CD4-positive, alpha-beta T cell (primary cell): Measurements from ENCODE around the gene USP19. TPM values are rescaled to one million over a fixed set of nuclear protein-coding genes. Genes with fewer than 3 reads are reported as not detected.

Experiments used
- ATAC-seq: fragments of 200-7000 bp; cut with Tn5 transposase; one replicate; pipeline ENCODE4 v1.10.0; 2022; ENCODE audit warnings: mild to moderate bottlenecking; ENCODE audit not compliant: poor library complexity
- CTCF ChIA-PET: fragments of 350-600 bp; sonication (Branson Sonifier 250); formaldehyde crosslinking; loops from one replicate; lab custom pipeline; 2021; ENCODE audit warnings: antibody characterized with exemption, inconsistent platforms; lab: Charles Lee
- POLR2A ChIA-PET: fragments of 350-600 bp; sonication (Branson Sonifier 250); formaldehyde crosslinking; loops from one replicate; lab custom pipeline; 2021; ENCODE audit warnings: antibody characterized with exemption, inconsistent platforms; lab: Charles Lee
- DNase-seq, 14 experiments: peaks; one replicate each; pipeline ENCODE4 v3.0.0-alpha.2; 2013 to 2020; ENCODE audit warnings: mixed read lengths in 2 of 14
- H3K27ac ChIP-seq, 2 donors: one replicate each; pipeline versions ENCODE4 v1.5.1 to v1.7.0; 2013; ENCODE audit warnings: low read length in 2 of 2, low read depth in 1 of 2, mild to moderate bottlenecking in 1 of 2
- H3K27me3 ChIP-seq, 2 experiments: 1 replicate in 1 of 2; 2 replicates in 1 of 2; pipeline versions ENCODE4 v1.6.1 to v1.7.0; 2013; ENCODE audit warnings: low read length in 2 of 2, control low read depth in 1 of 2, mild to moderate bottlenecking in 1 of 2, moderate library complexity in 1 of 2; ENCODE audit not compliant: insufficient read depth in 2 of 2, control insufficient read depth in 1 of 2
- H3K36me3 ChIP-seq: one replicate; pipeline ENCODE4 v1.6.1; 2013; ENCODE audit warnings: low read length, control low read depth; ENCODE audit not compliant: insufficient read depth
- H3K4me1 ChIP-seq: one replicate; pipeline ENCODE4 v1.6.1; 2013; ENCODE audit warnings: low read length, control low read depth; ENCODE audit not compliant: insufficient read depth
- H3K4me3 ChIP-seq: one replicate; pipeline ENCODE4 v1.5.1; 2013; ENCODE audit warnings: mild to moderate bottlenecking, low read length, moderate library complexity
- H3K9me3 ChIP-seq, 2 experiments: 1 replicate in 1 of 2; 2 replicates in 1 of 2; pipeline versions ENCODE4 v1.6.1 to v1.7.0; 2013; ENCODE audit warnings: low read length in 2 of 2, mild to moderate bottlenecking in 2 of 2, control low read depth in 1 of 2, moderate library complexity in 1 of 2; ENCODE audit not compliant: control insufficient read depth in 1 of 2, insufficient read depth in 1 of 2
- H3K27ac Mint-ChIP-seq: one replicate; pipeline ENCODE4 v1.8.0; 2020; ENCODE audit warnings: mixed read lengths
- H3K27me3 Mint-ChIP-seq: one replicate; pipeline ENCODE4 v1.8.0; 2021; ENCODE audit warnings: mixed read lengths
- H3K36me3 Mint-ChIP-seq: one replicate; pipeline ENCODE4 v1.8.0; 2021; ENCODE audit warnings: low read depth, mixed read lengths
- H3K4me1 Mint-ChIP-seq: one replicate; pipeline ENCODE4 v1.8.0; 2021; ENCODE audit warnings: low read depth, mixed read lengths
- H3K4me3 Mint-ChIP-seq: one replicate; pipeline ENCODE4 v1.8.0; 2020; ENCODE audit warnings: mild to moderate bottlenecking, mixed read lengths
- H3K9me3 Mint-ChIP-seq: one replicate; pipeline ENCODE4 v1.8.0; 2020; ENCODE audit warnings: mixed read lengths
- intact Hi-C, 2 experiments: fragments of 100-400 bp; cut with DNase I in 1 of 2; cut with micrococcal nuclease in 1 of 2; formaldehyde crosslinking; loops; one replicate each; pipeline versions ENCODE4 v1.15.1 to v1.9.0; 2023 to 2025; cut with DNase I, micrococcal nuclease
- total RNA-seq, 174 experiments: library from RNA in 2 of 174; stranded (reverse) in 2 of 174; gene quantifications; one replicate each; pipeline ENCODE4 v1.2.3 and lab custom pipeline; 2021 to 2026
- TF ChIP-seq, protein P1 (sequence below): fragments of 200-600 bp; IDR thresholded peaks from one replicate; pipeline ENCODE4 v1.8.0; 2022; ENCODE audit warnings: antibody characterized with exemption, mild to moderate bottlenecking

USP19 gene
- total RNA-seq, 2 experiments from 2014 or later: 84.9 to 86.2 TPM

DNA sequence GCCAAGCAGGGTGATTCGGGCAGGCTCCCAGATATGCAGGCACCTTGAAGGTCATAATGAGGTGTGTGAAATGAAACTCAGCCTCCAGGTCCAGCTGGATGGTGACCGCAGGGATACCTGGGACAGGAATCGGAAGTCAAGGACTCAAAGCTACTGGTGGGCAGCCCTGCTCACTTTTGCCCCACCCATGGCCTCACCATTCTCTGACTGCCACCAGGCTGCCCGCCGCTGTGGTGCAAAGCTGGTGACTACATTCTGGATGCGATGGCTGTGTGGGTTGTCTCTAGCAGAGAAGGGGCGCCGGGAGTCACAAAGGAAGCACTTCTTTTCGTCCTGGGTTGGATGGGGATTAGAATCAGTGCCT, 11.4 kb upstream of the USP19 start:
- Histone ChIP-seq H3K27ac (no peak overlapping the region), H3K27me3 (peaks cover 12 to 13% of the 10 kb centered on the region in 2 experiments), H3K9me3 (no peaks in the 10 kb centered on the region), H3K4me3 (no peak overlapping the region), H3K4me1 (peaks cover 4% of the 10 kb centered on the region), H3K36me3 (no peaks in the 10 kb centered on the region)
- ATAC-seq (no peak), DNase-seq (no peak)
- Mint-ChIP-seq H3K4me1 (no peaks in the 10 kb centered on the region), H3K27ac (no peak overlapping the region), H3K27me3 (peaks cover 40% of the 10 kb centered on the region), H3K36me3 (no peaks in the 10 kb centered on the region), H3K4me3 (no peak overlapping the region), H3K9me3 (no peaks in the 10 kb centered on the region)
- POLR2A ChIA-PET: interaction anchor here (0.9 kb wide), 1 partner anchor 103 kb away, joined by 4 read pairs; the partner anchor contains the start of gene IMPDH2
- TF ChIP-seq, protein P1, sequence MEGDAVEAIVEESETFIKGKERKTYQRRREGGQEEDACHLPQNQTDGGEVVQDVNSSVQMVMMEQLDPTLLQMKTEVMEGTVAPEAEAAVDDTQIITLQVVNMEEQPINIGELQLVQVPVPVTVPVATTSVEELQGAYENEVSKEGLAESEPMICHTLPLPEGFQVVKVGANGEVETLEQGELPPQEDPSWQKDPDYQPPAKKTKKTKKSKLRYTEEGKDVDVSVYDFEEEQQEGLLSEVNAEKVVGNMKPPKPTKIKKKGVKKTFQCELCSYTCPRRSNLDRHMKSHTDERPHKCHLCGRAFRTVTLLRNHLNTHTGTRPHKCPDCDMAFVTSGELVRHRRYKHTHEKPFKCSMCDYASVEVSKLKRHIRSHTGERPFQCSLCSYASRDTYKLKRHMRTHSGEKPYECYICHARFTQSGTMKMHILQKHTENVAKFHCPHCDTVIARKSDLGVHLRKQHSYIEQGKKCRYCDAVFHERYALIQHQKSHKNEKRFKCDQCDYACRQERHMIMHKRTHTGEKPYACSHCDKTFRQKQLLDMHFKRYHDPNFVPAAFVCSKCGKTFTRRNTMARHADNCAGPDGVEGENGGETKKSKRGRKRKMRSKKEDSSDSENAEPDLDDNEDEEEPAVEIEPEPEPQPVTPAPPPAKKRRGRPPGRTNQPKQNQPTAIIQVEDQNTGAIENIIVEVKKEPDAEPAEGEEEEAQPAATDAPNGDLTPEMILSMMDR: no peak
- intact Hi-C loops: no loop called here
- CTCF ChIA-PET: no interaction called here

DNA sequence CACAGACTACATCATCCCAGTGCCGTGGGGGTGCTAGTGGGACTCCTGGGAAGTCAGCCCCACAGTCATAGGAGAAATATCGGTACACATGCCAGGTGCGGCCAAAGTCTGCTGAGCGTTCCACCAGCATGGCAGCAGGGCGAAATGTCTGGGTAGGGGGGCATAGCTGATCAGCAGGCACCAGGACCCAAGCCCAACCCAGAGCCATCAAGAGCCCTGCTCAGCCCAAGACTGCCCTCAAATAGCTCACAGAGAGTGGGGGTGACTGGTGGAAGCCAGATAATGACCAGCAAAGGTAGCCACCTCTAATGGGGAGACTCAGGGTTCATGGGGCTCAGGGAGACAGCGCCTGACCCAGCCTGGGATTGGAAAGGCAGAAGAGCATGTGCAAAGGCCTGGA, 11.0 kb upstream of the USP19 start:
- no peaks in the 10 kb centered on the region for H3K36me3 Mint-ChIP-seq
- Histone ChIP-seq H3K4me3 (no peak overlapping the region), H3K27me3 (peaks cover 12 to 13% of the 10 kb centered on the region in 2 experiments), H3K9me3 (no peaks in the 10 kb centered on the region), H3K27ac (no peak overlapping the region), H3K36me3 (no peaks in the 10 kb centered on the region), H3K4me1 (peaks cover 4% of the 10 kb centered on the region)
- ATAC-seq (no peak), DNase-seq (no peak)
- peaks cover 40% of the 10 kb centered on the region for H3K27me3 Mint-ChIP-seq
- POLR2A ChIA-PET: interaction anchor here (0.9 kb wide), 1 partner anchor 102 kb away, joined by 4 read pairs; the partner anchor contains the start of gene IMPDH2
- H3K9me3 Mint-ChIP-seq: no peaks in the 10 kb centered on the region
- TF ChIP-seq, protein P1: no peak
- H3K27ac Mint-ChIP-seq: no peak overlapping the region
- no peak overlapping the region for H3K4me3 Mint-ChIP-seq
- intact Hi-C loops: no loop called here
- CTCF ChIA-PET: no interaction called here
- no peaks in the 10 kb centered on the region for H3K4me1 Mint-ChIP-seq

DNA sequence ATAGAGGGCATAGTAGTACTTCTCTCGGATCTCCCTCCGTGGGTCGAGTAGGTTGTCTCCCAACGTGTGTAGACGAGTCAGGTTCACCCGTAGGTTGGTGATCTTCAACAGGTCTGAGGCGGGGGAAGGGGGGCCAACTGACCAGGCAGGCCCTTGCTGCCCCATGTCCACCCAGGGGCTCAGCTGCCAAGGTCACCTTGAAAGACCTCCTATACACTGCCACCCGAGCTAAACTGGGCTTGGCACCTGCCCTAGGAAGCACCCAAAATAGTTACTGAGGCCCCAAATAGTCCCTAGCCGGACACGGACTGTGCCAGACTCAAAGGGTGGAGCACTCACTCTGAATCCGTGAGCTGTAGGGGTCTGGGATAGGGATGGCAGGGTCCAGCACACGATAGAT, 10.4 kb upstream of the USP19 start:
- no peaks in the 10 kb centered on the region for H3K36me3 ChIP-seq
- peaks cover 4% of the 10 kb centered on the region for H3K4me1 ChIP-seq
- Mint-ChIP-seq H3K27ac (no peak overlapping the region), H3K36me3 (no peaks in the 10 kb centered on the region), H3K4me1 (no peaks in the 10 kb centered on the region), H3K9me3 (no peaks in the 10 kb centered on the region), H3K4me3 (no peak overlapping the region), H3K27me3 (peaks cover 40% of the 10 kb centered on the region)
- H3K27me3 ChIP-seq: peaks cover 12 to 13% of the 10 kb centered on the region in 2 experiments
- ChIA-PET CTCF (no interaction called here), POLR2A (interaction anchor here (0.7 kb wide), 1 partner anchor 37 kb away, joined by 3 read pairs; the partner anchor contains the start of gene QRICH1)
- H3K9me3 ChIP-seq: no peaks in the 10 kb centered on the region
- ATAC-seq: no peak
- intact Hi-C loops: no loop called here
- TF ChIP-seq, protein P1: no peak
- DNase-seq: no peak
- no peak overlapping the region for H3K27ac ChIP-seq
- H3K4me3 ChIP-seq: no peak overlapping the region
